ENCODE data around the gene TMEM51. TPM values are rescaled to one million over a fixed set of nuclear protein-coding genes. Genes with fewer than 3 reads are reported as not detected.

The TMEM51 gene
- total and polyA plus RNA-seq, 2 of the 13 experiments (the other 11 are each of a cell fraction or from before 2014, with no cell fraction given): 12.2 to 22.3 TPM

GRCh38 chr1:15151377-15151806, 2.2 kb upstream of the TMEM51 start (continued):
- TF ChIP-seq ZBTB42 (CRISPR knock-in tag; IDR thresholded peaks at IDR 0.05): peak; percentile 88
- TF ChIP-seq YEATS4 (CRISPR knock-in tag; IDR thresholded peaks at IDR 0.05; ENCODE audit: borderline replicate concordance): peak; percentile 48; the same call in 1 of the 2 replicates
- TF ChIP-seq TRIM22 (IDR thresholded peaks at IDR 0.05): no peak
- TF ChIP-seq ZNF652 (CRISPR knock-in tag; IDR thresholded peaks at IDR 0.05; ENCODE audit: borderline replicate concordance, low read depth): no peak
- no peak for TF ChIP-seq GLMP (CRISPR knock-in tag; IDR thresholded peaks at IDR 0.05; ENCODE audit: borderline replicate concordance)
- no peak for TF ChIP-seq E2F5 (CRISPR knock-in tag; conservative IDR thresholded peaks at IDR 0.05)
- no peak for TF ChIP-seq MAF1 (CRISPR knock-in tag; IDR thresholded peaks at IDR 0.05; ENCODE audit: borderline replicate concordance)
- no peak for TF ChIP-seq SOX6 (IDR thresholded peaks at IDR 0.05)
- TF ChIP-seq SOX6 (CRISPR knock-in tag; IDR thresholded peaks at IDR 0.05): peak; percentile 92
- TF ChIP-seq ZMYM2 (CRISPR knock-in tag; IDR thresholded peaks at IDR 0.05): 0 out of 2 replicates have a peak, but pooled peaks have one; percentile 17
- TF ChIP-seq JUN (CRISPR knock-in tag; IDR thresholded peaks at IDR 0.05): no peak
- TF ChIP-seq ZBTB34 (CRISPR knock-in tag; IDR thresholded peaks at IDR 0.05): no peak
- no peak for TF ChIP-seq ZNF337 (CRISPR knock-in tag; IDR thresholded peaks at IDR 0.05; ENCODE audit: borderline replicate concordance, low read depth)
- no peak for TF ChIP-seq KLF13 (CRISPR knock-in tag; IDR thresholded peaks at IDR 0.05)
- no peak for TF ChIP-seq MATR3 (CRISPR knock-in tag; IDR thresholded peaks at IDR 0.05)
- TF ChIP-seq KDM1A (CRISPR knock-in tag; IDR thresholded peaks at IDR 0.05): no peak
- TF ChIP-seq ZNF781 (CRISPR knock-in tag; IDR thresholded peaks at IDR 0.05; ENCODE audit: borderline replicate concordance, not compliant biosample characterization): peak; percentile 56
- no peak for TF ChIP-seq NFKBIZ (CRISPR knock-in tag; IDR thresholded peaks at IDR 0.05)
- TF ChIP-seq ZNF282 (IDR thresholded peaks at IDR 0.05; ENCODE audit: partially characterized antibody): no peak
- TF ChIP-seq MTF1 (CRISPR knock-in tag; IDR thresholded peaks at IDR 0.05): no peak
- TF ChIP-seq ZNF549 (CRISPR knock-in tag; IDR thresholded peaks at IDR 0.05): no peak
- TF ChIP-seq SNAPC2 (CRISPR knock-in tag; IDR thresholded peaks at IDR 0.05): no peak; the same call in 1 of the 2 replicates
- no peak for TF ChIP-seq ZNF775 (CRISPR knock-in tag; IDR thresholded peaks at IDR 0.05; ENCODE audit: borderline replicate concordance)
- TF ChIP-seq FOXK1 (CRISPR knock-in tag; IDR thresholded peaks at IDR 0.05; ENCODE audit: borderline replicate concordance, low read depth): peak; percentile 59; the same call in 1 of the 2 replicates
- no peak for TF ChIP-seq IRX3 (CRISPR knock-in tag; IDR thresholded peaks at IDR 0.05; ENCODE audit: borderline replicate concordance, low read depth)
- no peak for TF ChIP-seq ZNF740 (CRISPR knock-in tag; IDR thresholded peaks at IDR 0.05)
- no peak for TF ChIP-seq ZNF501 (CRISPR knock-in tag; IDR thresholded peaks at IDR 0.05)
- no peak for TF ChIP-seq RFXANK (CRISPR knock-in tag; IDR thresholded peaks at IDR 0.05)
